K562 (cell line): Measurements from ENCODE around the gene SEC14L3. TPM values are rescaled to one million over a fixed set of nuclear protein-coding genes. Genes with fewer than 3 reads are reported as not detected.
A peak's percentile ranks its signal among the peaks of the same experiment; 100 is the strongest.

Experiments
- CBX3 ChIP-seq, 2 experiments: IDR thresholded peaks; 1 replicate in 1 of 2; 2 replicates in 1 of 2; pipeline ENCODE4 v1.6.1; 2012; ENCODE audit warnings: inconsistent platforms in 2 of 2, low read length in 2 of 2, borderline replicate concordance in 1 of 2, control low read depth in 1 of 2
- FOXJ2 ChIP-seq: fragments of 200-800 bp; sonication (Bioruptor generic); IDR thresholded peaks from 2 replicates; pipeline ENCODE4 v1.6.1; 2016; ENCODE audit warnings: missing genetic modification characterization, missing compliant biosample characterization
- IRF9 ChIP-seq: fragments of 450-650 bp; IDR thresholded peaks from 2 replicates; pipeline ENCODE4 v1.6.1; 2016; ENCODE audit warnings: missing biosample characterization, missing genetic modification characterization
- JUND ChIP-seq, 2 experiments: IDR thresholded peaks; 2 replicates in 1 of 2; 3 replicates in 1 of 2; pipeline ENCODE4 v1.6.1; 2011; ENCODE audit warnings: borderline replicate concordance in 2 of 2, low read depth in 2 of 2, low read length in 2 of 2, improper control_type of control experiment in 1 of 2, missing biosample characterization in 1 of 2, missing genetic modification characterization in 1 of 2, missing genetic modification reagents in 1 of 2
- KAT2B ChIP-seq: IDR thresholded peaks from one replicate; pipeline ENCODE4 v1.6.1; 2012; ENCODE audit warnings: low read depth, mild to moderate bottlenecking, control low read depth, inconsistent platforms, low read length, moderate library complexity
- MAZ ChIP-seq, 2 experiments: fragments of 450-650 bp in 1 of 2; sonication (generic) in 1 of 2; formaldehyde crosslinking; IDR thresholded peaks in 1 of 2; conservative IDR thresholded peaks in 1 of 2; 2 replicates each; pipeline versions ENCODE4 v1.4.0 to v1.5.0; 2020; ENCODE audit warnings: mild to moderate bottlenecking in 1 of 2, missing genetic modification reagents in 1 of 2
- MTA1 ChIP-seq: fragments of 450-650 bp; IDR thresholded peaks from 2 replicates; pipeline ENCODE4 v1.6.1; 2017; ENCODE audit warnings: borderline replicate concordance
- RAD51 ChIP-seq: fragments of 450-650 bp; IDR thresholded peaks from 2 replicates; pipeline ENCODE4 v1.7.1; 2016; ENCODE audit warnings: low read depth, mild to moderate bottlenecking, borderline replicate concordance
- REST ChIP-seq, 2 experiments: fragments of 450-650 bp; formaldehyde crosslinking in 1 of 2; IDR thresholded peaks; 2 replicates each; pipeline versions ENCODE4 v1.4.0 to v1.6.1; 2014 to 2020; ENCODE audit warnings: mild to moderate bottlenecking in 2 of 2, borderline replicate concordance in 1 of 2, low read depth in 1 of 2
- SMC3 ChIP-seq: conservative IDR thresholded peaks from 2 replicates; pipeline ENCODE4 v1.6.1; 2011; ENCODE audit warnings: low read depth, low read length, improper control_type of control experiment; ENCODE audit not compliant: insufficient read depth
- ZNF121 ChIP-seq: sonication (generic); formaldehyde crosslinking; conservative IDR thresholded peaks from 2 replicates; pipeline ENCODE4 v1.8.0; 2022; ENCODE audit warnings: missing genetic modification reagents
- ZNF253 ChIP-seq: fragments of 250-450 bp; sonication (Bioruptor Pico); conservative IDR thresholded peaks from 2 replicates; pipeline ENCODE4 v1.6.1; 2021; ENCODE audit warnings: mild to moderate bottlenecking
- ZNF444 ChIP-seq: fragments of 250-450 bp; sonication (Bioruptor Pico); IDR thresholded peaks from 2 replicates; pipeline ENCODE4 v1.4.0; 2020; ENCODE audit warnings: mild to moderate bottlenecking, moderate library complexity
- ZNF740 ChIP-seq, 3 experiments: fragments of 200-800 bp in 1 of 3; sonication (Bioruptor generic) in 1 of 3; sonication (generic) in 1 of 3; formaldehyde crosslinking in 1 of 3; IDR thresholded peaks; 2 replicates each; pipeline versions ENCODE4 v1.6.1 to v1.8.0; 2016 to 2022; ENCODE audit warnings: mild to moderate bottlenecking in 2 of 3, missing compliant biosample characterization in 2 of 3, missing genetic modification characterization in 2 of 3, missing genetic modification reagents in 1 of 3
- polyA plus RNA-seq, 8 experiments: library from polyadenylated mRNA; depleted of rRNA in 4 of 8; stranded (reverse) in 5 of 8; unstranded in 3 of 8; fragments of >200 nt; fragmentation: Nextera tagmentation in 2 of 8; fragmentation: Illumina TruSeq in 1 of 8; extraction: Ambion mirVana in 2 of 8; extraction: Trizol in 1 of 8; gene quantifications; 2 replicates each; pipeline versions ENCODE4 v1.2.1 to v1.2.3, GENCODE V29; 2011 to 2014; ENCODE audit warnings: inconsistent platforms in 1 of 8, missing spikeins in 1 of 8
- total RNA-seq, 7 experiments: library from RNA; depleted of rRNA in 6 of 7; stranded (reverse); fragments of >200 nt in 6 of 7; fragmentation: Illumina TruSeq in 2 of 7; extraction: Trizol in 2 of 7; gene quantifications; 2 replicates each; pipeline versions ENCODE4 v1.2.1 to v1.2.3, GENCODE V29; 2011 to 2021; ENCODE audit warnings: low replicate concordance in 1 of 7

Gene SEC14L3
- total and polyA plus RNA-seq, 9 of the 15 experiments (the other 6 are each of a cell fraction or from before 2014, with no cell fraction given): not detected

GRCh38 chr22:30485362-30485988 lies 13.7 kb upstream of the SEC14L3 start (continued):
- TF ChIP-seq REST (IDR thresholded peaks at IDR 0.05; ENCODE audit: borderline replicate concordance) (peak; percentile 88), REST (CRISPR knock-in tag; IDR thresholded peaks at IDR 0.05; ENCODE audit: low read depth) (no peak), FOXJ2 (tag) (no peak), RAD51 (no peak), ZNF253 (CRISPR knock-in tag) (no peak), KAT2B (no peak), CBX3 (IDR thresholded peaks at IDR 0.05; ENCODE audit: borderline replicate concordance in 1 of 2, low read length in 2 of 2) (peak in 1 of 2 experiments; percentile 16; a peak in 1 of 3 replicates), MAZ (CRISPR knock-in tag; conservative IDR thresholded peaks at IDR 0.05 in 1 of 2, IDR thresholded peaks at IDR 0.05 in 1 of 2) (peak in 1 of 2 experiments; percentile 56; a peak in 2 of 4 replicates), SMC3 (peak; percentile 90), ZNF121 (no peak), ZNF444 (CRISPR knock-in tag) (no peak), MTA1 (no peak), IRF9 (tag) (no peak), ZNF740 (CRISPR knock-in tag; IDR thresholded peaks at IDR 0.05) (no peak), ZNF740 (tag; IDR thresholded peaks at IDR 0.05) (no peak), JUND (IDR thresholded peaks at IDR 0.05; ENCODE audit: borderline replicate concordance, low read depth, low read length) (peak; percentile 13; the same call in 1 of the 2 replicates), JUND (tag; IDR thresholded peaks at IDR 0.05; ENCODE audit: borderline replicate concordance, low read depth, low read length) (no peak; the same call in 2 of the 3 replicates)
